Measurements from ENCODE around the gene STRIP1.
"Not testable (repeated sequence)": the region's sequence is repeated elsewhere in the genome, so short reads cannot be mapped to it uniquely, and the experiment has no call there.

The STRIP1 gene

DNA sequence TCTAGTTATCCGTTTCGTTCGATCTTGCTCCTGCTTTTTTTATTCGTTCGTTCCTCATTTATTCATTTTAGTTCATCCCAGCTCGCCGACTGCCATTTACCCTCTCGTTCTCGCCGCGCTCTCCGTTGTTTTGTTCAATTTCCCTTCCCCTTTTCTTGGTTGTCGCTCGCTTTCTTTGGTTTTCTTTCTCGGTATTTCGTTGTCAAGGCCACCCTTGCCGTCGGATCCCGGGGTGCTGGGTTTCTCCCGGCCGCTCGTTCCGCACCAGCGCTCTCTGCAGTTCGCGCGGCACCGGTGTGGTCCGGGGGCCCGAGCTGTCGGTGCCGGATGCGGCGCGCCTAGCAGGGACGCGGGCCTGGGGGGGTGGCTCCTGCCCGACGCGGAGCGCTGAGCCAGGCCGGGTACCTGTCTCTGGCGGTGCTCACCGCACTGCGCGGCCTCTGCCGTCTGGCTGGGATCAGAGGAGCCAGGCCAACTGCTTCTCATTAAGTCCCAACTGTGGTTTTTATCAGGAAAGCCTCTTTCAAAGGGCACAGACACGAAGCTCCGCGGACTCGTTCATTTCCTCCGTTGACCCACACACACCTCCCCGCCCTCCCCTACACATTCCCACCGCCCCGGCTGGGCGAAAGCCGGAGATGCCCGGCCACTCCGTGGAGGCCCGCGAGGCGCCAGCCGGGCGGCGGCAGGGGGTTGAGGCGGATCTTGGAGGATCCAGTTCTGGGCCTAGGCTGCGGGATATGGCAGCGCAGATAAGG is 34.4 kb downstream of the STRIP1 start:
- H3K27ac ChIP-seq (ENCODE audit: low read depth, low read length): no peak overlapping the region
- peaks cover 5% of the 10 kb centered on the region for H3K4me1 ChIP-seq (ENCODE audit: control insufficient read depth, insufficient read depth, low read length)
- no peak overlapping the region for H3K9ac ChIP-seq (ENCODE audit: low read length)
- H3K4me3 ChIP-seq (ENCODE audit: low read length): peak overlapping the region; percentile 35
- no peaks in the 10 kb centered on the region for H3K36me3 ChIP-seq (ENCODE audit: control insufficient read depth, insufficient read depth, low read length)
- peaks cover 53% of the 10 kb centered on the region for H3K27me3 ChIP-seq (ENCODE audit: control insufficient read depth, insufficient read depth, low read length)

DNA sequence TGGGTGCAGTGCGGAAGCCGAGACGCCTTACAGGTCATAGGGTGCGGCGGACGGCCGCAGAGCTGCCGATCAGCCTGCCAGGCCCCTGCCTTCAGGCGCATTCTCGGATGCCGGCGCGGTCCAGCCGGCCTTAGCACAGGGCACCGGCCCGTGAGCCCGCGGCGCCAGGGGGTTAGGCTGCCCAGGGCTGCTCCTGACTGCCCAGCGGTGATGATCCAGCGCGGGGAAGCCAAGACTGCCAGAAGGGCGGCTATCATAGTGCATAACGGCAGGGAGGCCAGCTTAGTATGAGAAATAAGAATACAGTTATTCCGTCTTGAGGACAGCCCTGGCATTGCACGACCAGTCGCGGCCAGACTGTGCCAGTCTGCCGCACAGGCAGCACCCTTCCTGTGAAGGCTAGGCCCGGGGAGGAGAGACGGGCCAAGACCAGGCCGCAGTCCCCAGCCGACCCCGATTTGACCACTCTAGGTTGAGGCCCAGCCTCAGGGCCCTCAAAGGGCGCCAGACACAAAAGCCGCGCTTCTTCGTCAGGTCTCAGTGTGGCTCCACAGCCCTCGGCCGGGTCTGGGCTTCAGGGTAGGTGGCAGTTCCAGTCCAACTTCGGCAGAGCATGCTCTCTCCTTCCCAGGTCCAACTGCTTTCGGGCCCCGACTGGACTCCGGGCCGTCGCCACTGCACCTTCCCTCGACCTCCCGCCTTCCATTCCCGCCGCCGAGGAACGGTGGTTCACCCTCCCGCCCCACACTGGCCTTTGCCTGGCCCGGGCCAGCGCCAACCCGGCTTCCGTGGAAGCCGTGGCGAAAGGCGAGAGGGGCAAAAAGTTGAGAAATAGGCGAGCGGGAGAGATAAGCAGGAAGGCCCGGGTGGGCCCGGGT is 35.2 kb downstream of the STRIP1 start:
- Histone ChIP-seq H3K9ac (ENCODE audit: low read length) (no peak overlapping the region), H3K27me3 (ENCODE audit: control insufficient read depth, insufficient read depth, low read length) (peaks cover 53% of the 10 kb centered on the region), H3K4me3 (ENCODE audit: low read length) (no peak overlapping the region), H3K27ac (ENCODE audit: low read depth, low read length) (no peak overlapping the region), H3K36me3 (ENCODE audit: control insufficient read depth, insufficient read depth, low read length) (no peaks in the 10 kb centered on the region), H3K4me1 (ENCODE audit: control insufficient read depth, insufficient read depth, low read length) (peaks cover 5% of the 10 kb centered on the region)

DNA sequence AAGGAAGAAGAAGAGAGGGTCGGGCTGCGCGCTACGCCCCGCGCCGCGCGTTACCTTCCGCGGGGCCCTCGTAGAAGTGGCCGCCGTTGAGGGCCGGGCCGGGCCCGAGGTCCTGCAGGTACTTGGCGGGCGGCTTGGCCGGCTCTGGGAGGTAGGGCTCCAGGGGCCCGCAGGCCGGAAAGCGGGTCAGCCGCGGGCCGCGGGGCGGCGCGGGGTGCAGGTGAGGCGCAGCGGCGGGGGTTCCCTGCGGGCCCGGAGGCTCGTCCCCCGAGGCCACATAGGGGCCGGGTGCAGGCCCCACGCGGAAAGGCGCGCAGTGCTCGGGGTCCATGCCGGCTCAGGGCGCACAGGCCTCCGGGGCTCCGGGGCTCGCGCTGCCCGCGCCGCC is 35.9 kb downstream of the STRIP1 start:
- H3K4me1 ChIP-seq (ENCODE audit: control insufficient read depth, insufficient read depth, low read length): peaks cover 5% of the 10 kb centered on the region
- no peak overlapping the region for H3K4me3 ChIP-seq (ENCODE audit: low read length)
- no peaks in the 10 kb centered on the region for H3K36me3 ChIP-seq (ENCODE audit: control insufficient read depth, insufficient read depth, low read length)
- no peak overlapping the region for H3K27ac ChIP-seq (ENCODE audit: low read depth, low read length)
- no peak overlapping the region for H3K9ac ChIP-seq (ENCODE audit: low read length)
- H3K27me3 ChIP-seq (ENCODE audit: control insufficient read depth, insufficient read depth, low read length): peaks cover 53% of the 10 kb centered on the region

DNA sequence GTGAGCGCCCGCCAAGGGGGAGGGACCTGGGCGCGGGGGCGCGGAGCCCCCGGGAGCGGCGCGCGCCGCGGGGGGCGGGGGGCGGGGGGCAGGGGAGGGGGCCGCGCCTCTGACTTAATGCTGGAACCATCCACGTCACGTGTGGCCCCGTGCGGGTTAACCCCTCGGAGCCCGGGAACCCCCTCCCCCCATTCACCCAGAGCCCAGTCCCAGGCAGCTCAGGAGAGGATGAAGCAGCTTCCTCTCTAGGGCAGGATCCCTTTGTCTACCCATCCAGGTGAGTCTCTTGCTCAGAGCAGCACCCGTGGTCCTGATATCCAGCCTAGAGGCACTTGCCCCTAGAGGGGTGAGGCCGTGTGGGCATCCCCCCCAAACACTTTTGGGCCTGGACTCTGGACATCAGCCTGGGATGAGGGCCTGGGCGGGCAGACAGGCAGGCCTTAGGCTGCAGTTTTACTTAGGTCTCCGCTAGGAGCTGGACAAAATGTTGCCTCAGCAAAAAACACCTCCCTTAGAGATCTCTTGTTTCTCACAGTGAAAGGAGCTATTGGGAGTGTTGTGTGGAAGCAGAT is 36.3 kb downstream of the STRIP1 start, which contains the start of gene ALX3:
Gene ALX3, minus strand, starts transcription at position 2 of the 572 bp plus-strand sequence. CDS start 60 bp downstream, outside the sequence.
- no peaks in the 10 kb centered on the region for H3K36me3 ChIP-seq (ENCODE audit: control insufficient read depth, insufficient read depth, low read length)
- H3K27me3 ChIP-seq (ENCODE audit: control insufficient read depth, insufficient read depth, low read length): peaks cover 52% of the 10 kb centered on the region
- H3K4me3 ChIP-seq (ENCODE audit: low read length): no peak within 1 kb of the TSS
- no peak within 1 kb of the TSS for H3K9ac ChIP-seq (ENCODE audit: low read length)
- H3K27ac ChIP-seq (ENCODE audit: low read depth, low read length): no peak within 1 kb of the TSS
- peaks cover 5% of the 10 kb centered on the region for H3K4me1 ChIP-seq (ENCODE audit: control insufficient read depth, insufficient read depth, low read length)

DNA sequence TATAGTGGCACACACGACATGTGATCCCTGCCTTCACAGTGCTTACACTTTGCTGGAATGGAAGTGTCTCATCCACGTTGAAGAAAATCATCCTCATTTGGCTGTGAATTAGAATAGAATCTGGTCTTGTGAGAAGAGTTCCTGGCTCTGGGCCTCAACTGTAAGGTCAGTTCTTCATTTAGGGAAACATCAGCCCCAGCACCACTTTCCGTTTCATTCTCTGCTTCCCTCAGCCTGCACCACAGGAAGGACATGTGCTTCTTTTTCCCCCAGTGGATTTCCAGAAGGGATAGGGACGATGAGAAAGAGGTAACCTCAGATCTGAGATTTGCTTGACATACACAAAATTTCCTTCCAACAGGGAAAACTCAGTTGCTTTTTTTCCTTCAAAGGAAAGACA is 39.7 kb downstream of the STRIP1 start:
- Histone ChIP-seq H3K9ac (ENCODE audit: low read length) (no peak overlapping the region), H3K27ac (ENCODE audit: low read depth, low read length) (no peak overlapping the region), H3K4me1 (ENCODE audit: control insufficient read depth, insufficient read depth, low read length) (no peaks in the 10 kb centered on the region), H3K4me3 (ENCODE audit: low read length) (no peak overlapping the region), H3K36me3 (ENCODE audit: control insufficient read depth, insufficient read depth, low read length) (no peaks in the 10 kb centered on the region), H3K27me3 (ENCODE audit: control insufficient read depth, insufficient read depth, low read length) (peaks cover 27% of the 10 kb centered on the region)

DNA sequence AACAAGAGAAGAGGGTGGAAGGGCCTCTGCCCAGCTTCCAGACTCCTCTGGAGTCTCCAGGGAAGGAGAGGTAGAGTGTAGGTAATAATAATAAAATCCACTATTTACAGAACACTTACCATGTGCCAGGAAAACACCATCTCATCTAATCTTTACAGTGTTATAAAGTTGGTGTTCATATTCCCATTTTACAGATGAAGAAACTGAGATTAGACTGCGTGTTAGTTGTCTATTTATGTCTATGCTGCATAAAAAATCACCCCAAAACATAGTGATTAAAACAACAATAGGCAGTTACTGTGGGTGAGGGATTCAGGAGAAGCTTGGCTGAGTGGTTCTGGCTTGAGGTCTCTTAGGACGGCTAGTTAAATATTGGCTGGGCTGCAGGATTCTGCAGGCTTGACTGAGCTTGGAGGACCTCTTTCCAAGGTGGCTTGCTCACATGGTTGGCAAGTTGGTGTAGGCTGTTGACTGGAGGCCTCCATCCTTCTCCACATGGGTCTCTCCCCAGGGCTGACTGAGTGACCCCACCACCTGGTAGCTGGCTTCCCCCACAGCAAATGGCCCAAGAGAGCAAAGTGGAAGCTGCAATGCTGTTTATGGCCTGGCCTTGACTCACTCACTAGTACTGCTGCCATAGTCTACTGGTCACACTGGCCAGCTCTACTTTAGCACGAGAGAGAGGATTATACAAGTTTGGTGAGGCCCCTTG is 42.5 kb downstream of the STRIP1 start:
- H3K27ac ChIP-seq (ENCODE audit: low read depth, low read length): no peak overlapping the region
- H3K4me3 ChIP-seq (ENCODE audit: low read length): no peak overlapping the region
- no peaks in the 10 kb centered on the region for H3K36me3 ChIP-seq (ENCODE audit: control insufficient read depth, insufficient read depth, low read length)
- H3K27me3 ChIP-seq (ENCODE audit: control insufficient read depth, insufficient read depth, low read length): peaks cover 8% of the 10 kb centered on the region
- H3K9ac ChIP-seq (ENCODE audit: low read length): no peak overlapping the region
- H3K4me1 ChIP-seq (ENCODE audit: control insufficient read depth, insufficient read depth, low read length): no peaks in the 10 kb centered on the region

DNA sequence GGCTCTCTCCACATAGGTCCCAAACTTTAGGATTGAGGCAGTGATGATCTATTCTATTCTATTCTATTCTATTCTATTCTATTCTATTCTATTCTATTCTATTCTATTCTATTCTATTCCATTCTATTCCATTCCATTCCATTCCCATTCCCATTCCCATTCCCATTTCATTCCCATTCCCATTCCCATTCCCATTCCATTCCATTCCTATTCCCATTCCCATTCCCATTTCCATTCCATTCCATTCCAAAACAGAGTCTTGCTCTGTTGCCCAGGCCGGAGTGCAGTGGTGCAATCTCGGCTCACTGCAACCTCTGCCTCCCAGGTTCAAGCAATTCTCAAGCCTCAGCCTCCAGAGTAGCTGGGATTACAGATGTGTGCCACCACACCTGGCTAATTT is 45.6 kb downstream of the STRIP1 start:
- H3K4me3 ChIP-seq (ENCODE audit: low read length); H3K36me3 ChIP-seq (ENCODE audit: control insufficient read depth, insufficient read depth, low read length); H3K27ac ChIP-seq (ENCODE audit: low read depth, low read length); H3K27me3 ChIP-seq (ENCODE audit: control insufficient read depth, insufficient read depth, low read length); H3K9ac ChIP-seq (ENCODE audit: low read length); H3K4me1 ChIP-seq (ENCODE audit: control insufficient read depth, insufficient read depth, low read length): not testable (repeated sequence)

DNA sequence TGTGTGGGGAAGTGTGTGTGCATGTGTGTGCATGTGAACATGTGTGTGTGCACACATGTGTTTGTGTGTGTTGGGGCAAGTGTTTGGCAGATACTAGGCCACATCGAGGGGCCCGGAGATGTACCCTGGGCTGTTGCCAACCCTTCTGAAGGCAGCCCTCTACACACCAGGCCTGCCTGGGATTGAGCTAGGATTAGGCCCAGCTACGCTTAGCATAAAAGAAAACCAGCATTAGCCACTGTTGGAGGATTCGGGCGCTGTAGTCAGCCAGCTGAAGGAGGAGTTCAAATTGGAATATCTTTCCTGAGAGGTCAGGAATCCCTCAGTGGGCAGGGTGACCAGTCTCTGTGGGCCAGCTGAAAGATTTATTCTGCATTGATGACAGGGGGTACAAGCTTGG is 46.6 kb downstream of the STRIP1 start:
- no peak overlapping the region for H3K4me3 ChIP-seq (ENCODE audit: low read length)
- H3K36me3 ChIP-seq (ENCODE audit: control insufficient read depth, insufficient read depth, low read length): no peaks in the 10 kb centered on the region
- no peak overlapping the region for H3K9ac ChIP-seq (ENCODE audit: low read length)
- H3K27me3 ChIP-seq (ENCODE audit: control insufficient read depth, insufficient read depth, low read length): peaks cover 4% of the 10 kb centered on the region
- no peaks in the 10 kb centered on the region for H3K4me1 ChIP-seq (ENCODE audit: control insufficient read depth, insufficient read depth, low read length)
- no peak overlapping the region for H3K27ac ChIP-seq (ENCODE audit: low read depth, low read length)

DNA sequence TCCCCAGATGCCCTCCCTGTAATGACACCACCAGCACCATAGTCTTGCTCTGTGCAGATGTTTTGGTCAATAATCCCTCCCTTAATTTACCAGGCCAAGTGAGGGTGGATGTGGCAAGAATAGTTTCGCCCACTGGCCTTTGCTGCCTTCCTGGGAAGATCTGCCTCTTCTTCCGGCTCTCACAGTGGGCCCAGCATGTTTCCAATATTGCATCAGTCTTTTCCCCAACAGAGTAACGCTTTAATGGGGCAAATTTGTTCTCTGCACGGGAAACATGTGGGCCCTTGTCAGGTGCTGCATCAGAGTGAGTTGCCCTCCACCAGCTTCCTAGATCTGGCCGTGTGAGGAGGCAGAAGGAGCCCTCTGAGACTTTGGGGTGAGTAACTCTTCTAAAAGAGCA is 48.1 kb downstream of the STRIP1 start:
- Histone ChIP-seq H3K27ac (ENCODE audit: low read depth, low read length) (no peak overlapping the region), H3K27me3 (ENCODE audit: control insufficient read depth, insufficient read depth, low read length) (peaks cover 4% of the 10 kb centered on the region), H3K36me3 (ENCODE audit: control insufficient read depth, insufficient read depth, low read length) (no peaks in the 10 kb centered on the region), H3K9ac (ENCODE audit: low read length) (no peak overlapping the region), H3K4me3 (ENCODE audit: low read length) (no peak overlapping the region), H3K4me1 (ENCODE audit: control insufficient read depth, insufficient read depth, low read length) (no peaks in the 10 kb centered on the region)

DNA sequence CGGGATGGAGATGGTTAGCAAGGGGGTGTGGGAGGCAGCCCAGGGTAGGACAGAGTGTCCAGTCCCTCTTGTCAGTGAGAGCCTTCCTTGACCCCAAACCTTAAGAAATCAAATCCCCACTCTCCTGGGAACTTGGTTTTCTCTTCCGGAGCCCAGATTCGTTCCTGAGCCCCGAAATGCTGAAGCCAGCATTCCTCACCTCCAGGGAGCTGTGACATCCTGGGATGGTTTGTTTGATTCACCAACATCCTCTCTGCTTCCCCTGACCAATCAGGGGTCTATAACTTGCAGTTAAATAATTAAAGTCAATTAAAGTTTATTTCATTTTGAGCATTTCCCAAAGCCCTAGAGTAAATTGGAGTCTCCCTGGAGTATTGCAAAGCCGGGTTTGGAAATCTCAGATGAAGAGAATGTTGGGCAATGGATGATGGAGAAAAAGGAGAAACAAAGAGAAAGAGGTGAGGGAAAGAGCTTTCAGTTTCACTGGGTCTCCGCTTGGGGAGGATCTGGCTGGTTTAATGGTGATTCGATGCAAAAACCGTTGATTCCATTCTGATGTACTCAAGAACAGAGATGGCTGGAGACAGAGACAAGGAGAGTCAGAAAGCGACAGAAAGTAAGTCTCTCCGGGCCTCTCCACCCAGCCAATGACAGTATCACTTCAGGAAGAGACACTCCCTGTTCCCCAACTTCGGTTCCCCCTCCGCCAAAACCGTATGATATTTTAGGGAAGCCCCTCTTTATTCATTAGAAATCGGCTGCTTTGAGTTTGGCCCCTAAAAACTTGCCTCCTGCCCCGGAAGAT is 48.8 kb downstream of the STRIP1 start:
- Histone ChIP-seq H3K36me3 (ENCODE audit: control insufficient read depth, insufficient read depth, low read length) (no peaks in the 10 kb centered on the region), H3K4me3 (ENCODE audit: low read length) (peak overlapping the region; percentile 67), H3K4me1 (ENCODE audit: control insufficient read depth, insufficient read depth, low read length) (no peaks in the 10 kb centered on the region), H3K9ac (ENCODE audit: low read length) (peak overlapping the region; percentile 10), H3K27ac (ENCODE audit: low read depth, low read length) (no peak overlapping the region), H3K27me3 (ENCODE audit: control insufficient read depth, insufficient read depth, low read length) (peaks cover 4% of the 10 kb centered on the region)

DNA sequence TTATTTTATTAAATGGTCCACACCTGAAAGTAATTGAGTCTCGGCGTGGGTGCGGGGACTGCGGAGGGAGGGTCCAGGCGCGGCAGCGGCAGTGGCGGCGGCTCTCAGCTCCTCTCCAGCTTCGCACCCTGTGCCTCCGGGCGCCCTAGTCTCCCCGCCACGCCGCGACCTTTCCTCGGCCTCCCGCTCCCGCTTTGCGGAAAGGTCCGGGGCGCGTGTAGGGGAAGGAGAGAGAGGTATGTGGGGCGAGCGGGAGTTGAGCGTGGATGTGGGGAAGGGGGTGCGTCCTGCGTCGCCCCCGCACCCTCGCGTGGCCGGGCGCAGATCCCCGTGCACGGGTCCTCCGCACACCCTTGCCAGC is 49.4 kb downstream of the STRIP1 start:
- H3K9ac ChIP-seq (ENCODE audit: low read length): peak overlapping the region; percentile 33
- H3K27me3 ChIP-seq (ENCODE audit: control insufficient read depth, insufficient read depth, low read length): peaks cover 4% of the 10 kb centered on the region
- no peaks in the 10 kb centered on the region for H3K36me3 ChIP-seq (ENCODE audit: control insufficient read depth, insufficient read depth, low read length)
- H3K4me1 ChIP-seq (ENCODE audit: control insufficient read depth, insufficient read depth, low read length): no peaks in the 10 kb centered on the region
- peak overlapping the region; percentile 67 for H3K4me3 ChIP-seq (ENCODE audit: low read length)
- peak overlapping the region; percentile 79 for H3K27ac ChIP-seq (ENCODE audit: low read depth, low read length)

Data from rectal smooth muscle tissue (tissue), 1 donor.